Epithelial cell of esophagus (primary cell): ENCODE data around the gene MED10.
A peak's percentile ranks its signal among the peaks of the same experiment; 100 is the strongest.

ENCODE experiments used
- DNase-seq: peaks from one replicate; pipeline ENCODE4 v3.0.0; 2010; ENCODE audit warnings: low read depth
- H3K4me3 ChIP-seq: 2 replicates; pipeline ENCODE4 v1.5.1; 2011; ENCODE audit warnings: mild to moderate bottlenecking, low read length, control low read depth
- TF ChIP-seq, protein P1 (sequence below): IDR thresholded peaks from 2 replicates; pipeline ENCODE4 v1.5.1; 2011; ENCODE audit warnings: low read depth, mild to moderate bottlenecking, low read length, control low read depth, inconsistent platforms; ENCODE audit not compliant: insufficient read depth; ENCODE audit errors: missing control alignments

Gene MED10

DNA sequence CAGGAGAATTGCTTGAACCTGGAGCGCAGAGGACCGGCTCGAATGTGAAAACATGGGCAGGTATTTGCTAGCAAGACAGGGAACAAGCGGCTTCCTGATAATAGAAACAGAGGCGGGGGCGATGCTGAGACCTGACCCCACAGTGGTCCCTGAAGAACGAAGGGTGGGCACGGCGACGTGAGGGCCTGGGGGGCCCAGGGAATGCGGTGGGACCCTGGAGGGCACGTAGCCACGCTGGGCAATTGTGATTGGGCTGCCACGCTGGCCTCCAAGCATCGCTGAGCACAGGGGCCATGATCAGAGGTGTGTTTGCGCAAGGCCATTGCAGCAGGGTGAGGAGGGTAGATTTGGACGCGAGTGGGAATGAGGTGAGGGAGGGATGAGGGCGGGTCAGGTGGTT is 30.7 kb downstream of the MED10 start:
- TF ChIP-seq, protein P1, sequence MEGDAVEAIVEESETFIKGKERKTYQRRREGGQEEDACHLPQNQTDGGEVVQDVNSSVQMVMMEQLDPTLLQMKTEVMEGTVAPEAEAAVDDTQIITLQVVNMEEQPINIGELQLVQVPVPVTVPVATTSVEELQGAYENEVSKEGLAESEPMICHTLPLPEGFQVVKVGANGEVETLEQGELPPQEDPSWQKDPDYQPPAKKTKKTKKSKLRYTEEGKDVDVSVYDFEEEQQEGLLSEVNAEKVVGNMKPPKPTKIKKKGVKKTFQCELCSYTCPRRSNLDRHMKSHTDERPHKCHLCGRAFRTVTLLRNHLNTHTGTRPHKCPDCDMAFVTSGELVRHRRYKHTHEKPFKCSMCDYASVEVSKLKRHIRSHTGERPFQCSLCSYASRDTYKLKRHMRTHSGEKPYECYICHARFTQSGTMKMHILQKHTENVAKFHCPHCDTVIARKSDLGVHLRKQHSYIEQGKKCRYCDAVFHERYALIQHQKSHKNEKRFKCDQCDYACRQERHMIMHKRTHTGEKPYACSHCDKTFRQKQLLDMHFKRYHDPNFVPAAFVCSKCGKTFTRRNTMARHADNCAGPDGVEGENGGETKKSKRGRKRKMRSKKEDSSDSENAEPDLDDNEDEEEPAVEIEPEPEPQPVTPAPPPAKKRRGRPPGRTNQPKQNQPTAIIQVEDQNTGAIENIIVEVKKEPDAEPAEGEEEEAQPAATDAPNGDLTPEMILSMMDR: no peak
- DNase-seq: no peak
- H3K4me3 ChIP-seq: no peak overlapping the region

GRCh38 chr5:6347165-6347564 is 31.2 kb downstream of the MED10 start:
- DNase-seq: no peak
- no peak overlapping the region for H3K4me3 ChIP-seq
- TF ChIP-seq, protein P1: no peak

DNA sequence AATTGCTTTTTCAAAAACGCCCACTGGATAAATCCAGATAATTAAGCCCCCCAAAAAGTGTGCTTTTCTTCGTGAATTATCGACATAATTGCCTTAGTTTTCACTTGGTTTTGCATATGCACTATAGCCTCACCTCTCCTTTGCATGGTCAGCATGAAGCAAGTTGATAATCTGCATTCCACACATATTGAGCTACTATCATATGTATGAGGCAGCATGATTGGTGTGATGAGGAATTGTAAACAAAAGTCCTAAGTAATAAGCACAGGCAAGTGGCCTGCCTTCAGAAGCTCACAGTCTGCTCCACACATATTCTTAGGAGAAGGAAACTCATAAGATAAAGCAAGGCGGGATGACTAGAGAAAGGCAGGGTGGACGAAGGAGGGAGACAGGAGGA is 33.8 kb downstream of the MED10 start:
- H3K4me3 ChIP-seq: no peak overlapping the region
- TF ChIP-seq, protein P1: no peak
- peak; percentile 3 for DNase-seq

DNA sequence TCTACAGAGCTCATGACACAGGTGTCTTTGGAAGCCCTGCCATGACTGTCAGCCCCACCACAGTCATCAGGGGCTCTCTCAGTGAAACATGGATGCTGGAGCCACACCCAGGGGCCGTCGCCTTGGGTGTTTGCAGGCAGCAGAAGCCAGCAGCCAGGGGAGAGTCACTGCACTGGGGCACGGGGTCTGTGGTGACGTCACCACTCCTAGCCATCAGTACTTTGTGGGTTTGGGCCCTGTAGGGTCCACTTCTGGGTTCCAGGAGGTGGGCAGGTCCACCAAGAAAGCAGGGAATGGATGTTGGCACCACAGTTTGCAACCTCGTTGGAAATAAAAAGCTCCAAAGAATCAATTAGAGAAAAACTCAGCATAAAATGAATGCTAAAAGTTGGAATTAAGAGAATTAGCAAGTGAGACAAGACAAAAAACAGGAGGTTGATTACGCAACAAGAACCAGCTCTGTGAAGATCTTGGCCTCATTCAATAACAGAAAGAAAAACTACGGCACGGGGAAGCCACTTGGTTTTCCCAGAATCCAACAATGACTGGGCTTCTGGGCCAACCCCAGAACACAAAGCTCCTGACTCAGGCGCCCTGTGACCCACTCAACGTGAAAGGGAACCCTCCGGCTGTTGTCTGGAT is 34.3 kb downstream of the MED10 start:
- TF ChIP-seq, protein P1: no peak
- H3K4me3 ChIP-seq: no peak overlapping the region
- DNase-seq: no peak

GRCh38 chr5:6342689-6343315 is 35.5 kb downstream of the MED10 start:
- DNase-seq: no peak
- no peak overlapping the region for H3K4me3 ChIP-seq
- TF ChIP-seq, protein P1: no peak

- H3K4me3 ChIP-seq: no peak overlapping the region
- TF ChIP-seq, protein P1: no peak
- no peak for DNase-seq
Measured at GRCh38 chr5:6340100-6340499, 38.2 kb downstream of the MED10 start.

- no peak for DNase-seq
- TF ChIP-seq, protein P1: no peak
- H3K4me3 ChIP-seq: no peak overlapping the region
Measured at GRCh38 chr5:6338871-6339270, 39.5 kb downstream of the MED10 start.
